Measurements from ENCODE around the gene DSTYK.

Gene DSTYK

GRCh38 chr1:205109269-205109668, 102.2 kb downstream of the DSTYK start:
- H3K27ac ChIP-seq (ENCODE audit: extremely low read depth, low read depth, low read length) = no peak overlapping the region
- H3K9me3 ChIP-seq (ENCODE audit: control insufficient read depth, insufficient read depth, low read depth, low read length) = no peaks in the 10 kb centered on the region
- CTCF ChIA-PET = interaction anchor here (0.7 to 2.2 kb wide), 7 partner anchors 10 to 572 kb away, joined by 3 to 9 read pairs (median 5); no protein-coding TSS in a partner anchor
- H3K4me3 ChIP-seq (ENCODE audit: low read depth, low read length) = no peak overlapping the region
- H3K36me3 ChIP-seq (ENCODE audit: control insufficient read depth in 2 of 2, insufficient read depth in 1 of 2, low read length in 2 of 2) = peaks cover 34 to 83% of the 10 kb centered on the region in 2 experiments
- POLR2A ChIA-PET = interaction anchor here (0.9 to 2.7 kb wide), 2 partner anchors 12 to 119 kb away, joined by 3 to 12 read pairs; partner anchors contain the start of genes RBBP5 and TMCC2
- H3K4me1 ChIP-seq (ENCODE audit: control insufficient read depth, insufficient read depth, low read length) = no peaks in the 10 kb centered on the region
- no peak for TF ChIP-seq ZNF26 (tag by site-specific recombination; IDR thresholded peaks at IDR 0.05)
- no peak for TF ChIP-seq ZNF155 (tag by site-specific recombination; IDR thresholded peaks at IDR 0.05)
- TF ChIP-seq ZNF555 (tag by site-specific recombination; conservative IDR thresholded peaks at IDR 0.05) = no peak
- TF ChIP-seq ZNF585B (tag by site-specific recombination; IDR thresholded peaks at IDR 0.05) = no peak
- TF ChIP-seq ZNF548 (tag by site-specific recombination; IDR thresholded peaks at IDR 0.05) = no peak
- TF ChIP-seq ZNF623 (tag by site-specific recombination; IDR thresholded peaks at IDR 0.05) = no peak
- no peak for TF ChIP-seq ZNF624 (tag by site-specific recombination; IDR thresholded peaks at IDR 0.05)
- TF ChIP-seq ZNF214 (tag by site-specific recombination; IDR thresholded peaks at IDR 0.05; ENCODE audit: borderline replicate concordance) = no peak
- TF ChIP-seq MEIS1 (CRISPR knock-in tag; IDR thresholded peaks at IDR 0.05; ENCODE audit: borderline replicate concordance) = no peak
- no peak for TF ChIP-seq WT1 (tag by site-specific recombination; IDR thresholded peaks at IDR 0.05)
- no peak for TF ChIP-seq ZNF23 (tag by site-specific recombination; IDR thresholded peaks at IDR 0.05; ENCODE audit: borderline replicate concordance)
- no peak for TF ChIP-seq PBX3 (CRISPR knock-in tag; IDR thresholded peaks at IDR 0.05)
- no peak for TF ChIP-seq PRDM4 (tag by site-specific recombination; IDR thresholded peaks at IDR 0.05)
- TF ChIP-seq ZNF514 (tag by site-specific recombination; IDR thresholded peaks at IDR 0.05) = no peak
- no peak for TF ChIP-seq INSM2 (tag by site-specific recombination; IDR thresholded peaks at IDR 0.05)
- TF ChIP-seq ZNF423 (tag by site-specific recombination; IDR thresholded peaks at IDR 0.05) = no peak
- no peak for TF ChIP-seq ZNF610 (tag by site-specific recombination; IDR thresholded peaks at IDR 0.05; ENCODE audit: borderline replicate concordance)
- no peak for TF ChIP-seq GLIS2 (tag by site-specific recombination; IDR thresholded peaks at IDR 0.05)
- TF ChIP-seq ZNF664 (tag by site-specific recombination; IDR thresholded peaks at IDR 0.05) = no peak

GRCh38 chr1:205108464-205108863, 103.0 kb downstream of the DSTYK start:
- peaks cover 35 to 83% of the 10 kb centered on the region in 2 experiments for H3K36me3 ChIP-seq (ENCODE audit: control insufficient read depth in 2 of 2, insufficient read depth in 1 of 2, low read length in 2 of 2)
- H3K9me3 ChIP-seq (ENCODE audit: control insufficient read depth, insufficient read depth, low read depth, low read length) = no peaks in the 10 kb centered on the region
- H3K27ac ChIP-seq (ENCODE audit: extremely low read depth, low read depth, low read length) = no peak overlapping the region
- POLR2A ChIA-PET = no interaction called here
- CTCF ChIA-PET = interaction anchor here (1.3 to 1.6 kb wide), 2 partner anchors 33 to 148 kb away, joined by 4 to 6 read pairs; no protein-coding TSS in a partner anchor
- H3K4me3 ChIP-seq (ENCODE audit: low read depth, low read length) = no peak overlapping the region
- no peak for TF ChIP-seq ZNF266 (tag by site-specific recombination; IDR thresholded peaks at IDR 0.05; ENCODE audit: low read depth)
- no peaks in the 10 kb centered on the region for H3K4me1 ChIP-seq (ENCODE audit: control insufficient read depth, insufficient read depth, low read length)

All from HEK293 (cell line).